NCI-H446 treated with DMSO at 0.1 percent for 48 hours (cell line): ENCODE data around the gene ANAPC16.
"Not testable (repeated sequence)": the region's sequence is repeated elsewhere in the genome, so short reads cannot be mapped to it uniquely, and the experiment has no call there.

Experiments used
- DNase-seq: peaks from one replicate; lab custom pipeline; 2025; lab: John Stamatoyannopoulos, UW

ANAPC16 gene

GRCh38 chr10:72263613-72264241 is 47.9 kb downstream of the ANAPC16 start:
- no peak for DNase-seq

GRCh38 chr10:72264536-72264935 is 48.7 kb downstream of the ANAPC16 start:
- no peak for DNase-seq

DNA sequence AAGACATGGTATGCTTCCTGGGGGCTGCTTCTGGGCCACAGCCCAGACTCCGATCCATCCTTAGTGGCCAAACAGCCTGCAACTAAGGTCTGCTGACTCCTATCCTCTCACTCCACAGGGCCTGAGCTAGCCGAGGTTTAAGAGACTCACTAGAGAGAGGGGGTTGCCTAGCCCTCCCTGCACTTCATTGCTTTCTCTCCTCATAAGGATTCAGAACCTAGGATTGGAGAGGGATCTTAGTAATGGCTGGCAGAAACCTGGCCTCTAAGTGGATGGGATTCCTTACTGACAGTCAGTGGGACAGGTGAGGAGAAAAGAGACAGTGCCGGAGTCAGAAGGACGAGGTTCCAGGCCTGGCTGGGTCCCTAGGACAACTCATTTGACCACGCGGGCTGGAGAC is 49.7 kb downstream of the ANAPC16 start:
- no peak for DNase-seq

GRCh38 chr10:72265990-72266865 is 50.4 kb downstream of the ANAPC16 start:
- no peak for DNase-seq

DNA sequence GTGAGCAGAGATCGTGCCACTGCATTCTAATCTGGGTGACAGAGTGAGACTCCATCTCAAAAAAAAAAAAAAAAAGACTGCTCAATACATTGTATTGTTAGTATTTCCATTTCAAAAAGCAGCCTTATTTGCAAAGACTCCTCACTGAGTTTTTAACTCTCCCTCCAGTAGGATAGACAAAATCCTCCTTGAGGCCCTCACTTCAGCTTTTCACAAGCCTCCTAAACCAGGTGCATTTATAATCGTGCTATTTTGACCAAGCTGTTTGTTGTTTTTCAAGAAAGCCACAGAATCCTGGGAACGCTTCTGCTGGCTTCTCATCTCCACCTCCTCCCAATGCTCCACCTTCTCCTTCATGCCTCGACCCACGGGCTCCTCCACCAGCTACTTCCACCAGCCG is 51.6 kb downstream of the ANAPC16 start:
- DNase-seq: no peak

DNA sequence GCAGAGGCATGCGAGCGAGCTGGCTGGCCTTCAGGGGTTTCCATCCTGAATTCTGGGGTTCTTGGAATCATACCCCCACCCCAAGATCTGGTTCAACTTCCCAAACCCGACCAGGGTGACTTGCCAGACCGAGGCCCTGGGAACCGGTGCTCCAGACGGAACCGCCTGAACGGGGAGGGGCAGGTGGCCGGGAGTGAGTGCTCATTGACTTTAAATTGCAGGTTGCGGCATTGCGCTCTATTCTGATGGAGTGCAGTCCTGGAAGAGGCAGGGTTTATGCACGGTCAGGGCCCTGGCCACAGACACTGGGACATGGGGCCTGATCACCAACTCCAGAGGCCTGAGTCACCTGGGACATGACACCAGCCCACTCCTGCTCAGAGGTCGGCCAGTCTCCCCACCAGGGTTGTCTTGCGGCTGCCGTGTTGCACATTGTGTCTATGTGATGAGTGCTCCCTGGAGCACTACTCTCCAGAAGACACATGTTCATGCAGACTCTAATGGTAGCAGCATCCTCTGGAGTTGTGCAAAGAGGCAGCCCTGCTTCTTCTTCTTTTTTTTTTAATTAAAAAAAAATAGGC is 52.1 kb downstream of the ANAPC16 start:
- no peak for DNase-seq

DNA sequence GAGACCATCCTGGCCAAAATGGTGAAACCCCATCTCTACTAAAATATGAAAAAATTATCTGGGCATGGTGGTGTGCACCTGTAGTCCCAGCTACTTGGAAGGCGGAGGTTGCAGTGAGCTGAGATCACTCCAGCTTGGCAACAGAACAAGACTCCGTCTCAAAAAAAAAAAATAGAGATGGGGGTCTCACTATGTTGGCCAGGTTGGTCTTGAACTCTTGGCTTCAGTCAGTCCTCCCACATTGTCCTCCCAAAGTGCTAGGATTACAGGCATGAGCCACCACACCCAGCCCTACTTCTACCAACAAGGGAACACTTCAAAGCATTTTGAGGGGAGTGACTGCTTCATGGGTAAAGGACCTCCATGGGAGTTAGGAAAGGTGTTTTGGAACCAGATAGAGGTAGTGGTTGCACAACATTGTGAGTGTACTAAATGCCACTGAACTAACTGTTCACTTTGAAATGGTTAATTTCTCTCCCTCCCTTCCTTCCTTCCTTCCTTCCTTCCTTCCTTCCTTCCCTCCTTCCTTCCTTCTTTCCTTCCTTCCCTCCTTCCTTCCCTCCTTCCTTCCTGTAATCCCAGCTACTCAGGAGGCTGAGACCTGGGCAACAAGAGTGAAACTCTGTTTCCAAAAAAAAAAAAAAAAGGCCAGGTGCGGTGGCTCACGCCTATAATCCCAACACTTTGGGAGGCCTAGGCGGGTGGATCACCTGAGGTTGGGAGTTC is 52.8 kb downstream of the ANAPC16 start:
- not testable (repeated sequence) for DNase-seq

GRCh38 chr10:72270607-72271281 is 54.9 kb downstream of the ANAPC16 start:
- no peak for DNase-seq

GRCh38 chr10:72272689-72273409 is 57.0 kb downstream of the ANAPC16 start:
- peak; percentile 37 for DNase-seq

DNA sequence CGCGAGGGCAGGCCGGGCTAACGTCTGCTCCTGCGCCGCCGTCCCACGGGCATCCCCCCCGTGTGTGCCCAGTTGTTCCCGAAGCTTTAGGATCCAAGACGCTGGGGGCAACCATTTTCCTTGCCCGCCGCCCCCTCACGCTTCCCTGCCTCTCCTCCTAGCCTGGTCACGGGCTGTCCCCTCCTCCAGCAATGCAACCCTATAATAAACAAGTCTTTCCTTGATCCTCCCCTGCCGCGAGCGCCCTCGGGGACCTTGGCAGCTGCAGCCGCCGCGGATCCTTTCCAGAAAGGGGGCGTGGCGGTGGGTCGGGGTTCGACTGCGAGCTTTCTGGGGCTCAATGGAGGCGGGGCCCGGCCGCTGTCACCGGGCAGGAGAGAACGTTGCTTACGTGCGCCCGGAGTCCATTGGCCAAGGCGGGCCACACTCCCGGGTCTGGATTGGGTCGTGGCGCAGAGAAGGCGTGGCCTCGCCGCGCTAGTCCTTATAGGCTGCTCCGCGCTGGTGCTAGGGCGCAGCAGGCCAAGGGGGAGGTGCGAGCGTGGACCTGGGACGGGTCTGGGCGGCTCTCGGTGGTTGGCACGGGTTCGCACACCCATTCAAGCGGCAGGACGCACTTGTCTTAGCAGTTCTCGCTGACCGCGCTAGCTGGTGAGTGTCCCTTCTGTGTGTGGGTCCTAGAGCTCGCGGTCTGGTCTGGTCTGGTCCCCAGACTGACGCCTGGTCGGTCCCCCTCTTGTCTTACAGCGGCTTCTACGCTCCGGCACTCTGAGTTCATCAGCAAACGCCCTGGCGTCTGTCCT is 57.8 kb downstream of the ANAPC16 start, which contains the start of gene DDIT4:
TSS of gene DDIT4 (plus strand) at position 515 of the 803 bp plus-strand sequence. CDS start 293 bp downstream, outside the sequence.
- peak; percentile 94 for DNase-seq

DNA sequence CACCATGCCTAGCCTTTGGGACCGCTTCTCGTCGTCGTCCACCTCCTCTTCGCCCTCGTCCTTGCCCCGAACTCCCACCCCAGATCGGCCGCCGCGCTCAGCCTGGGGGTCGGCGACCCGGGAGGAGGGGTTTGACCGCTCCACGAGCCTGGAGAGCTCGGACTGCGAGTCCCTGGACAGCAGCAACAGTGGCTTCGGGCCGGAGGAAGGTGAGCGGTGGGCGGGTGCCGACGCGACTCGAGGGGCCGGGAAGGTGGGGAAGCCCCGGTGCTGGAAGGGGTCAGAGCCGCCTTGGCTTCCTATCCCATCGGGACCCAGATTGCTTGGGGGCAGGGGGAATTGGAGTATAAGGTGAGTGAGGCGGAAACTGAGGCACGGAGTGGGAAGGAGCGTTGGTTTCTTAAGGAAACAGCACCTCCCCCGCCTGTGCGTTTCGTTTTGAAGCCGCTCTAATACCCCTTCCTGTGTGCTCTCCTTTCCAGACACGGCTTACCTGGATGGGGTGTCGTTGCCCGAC is 58.5 kb downstream of the ANAPC16 start:
- DNase-seq: no peak

DNA sequence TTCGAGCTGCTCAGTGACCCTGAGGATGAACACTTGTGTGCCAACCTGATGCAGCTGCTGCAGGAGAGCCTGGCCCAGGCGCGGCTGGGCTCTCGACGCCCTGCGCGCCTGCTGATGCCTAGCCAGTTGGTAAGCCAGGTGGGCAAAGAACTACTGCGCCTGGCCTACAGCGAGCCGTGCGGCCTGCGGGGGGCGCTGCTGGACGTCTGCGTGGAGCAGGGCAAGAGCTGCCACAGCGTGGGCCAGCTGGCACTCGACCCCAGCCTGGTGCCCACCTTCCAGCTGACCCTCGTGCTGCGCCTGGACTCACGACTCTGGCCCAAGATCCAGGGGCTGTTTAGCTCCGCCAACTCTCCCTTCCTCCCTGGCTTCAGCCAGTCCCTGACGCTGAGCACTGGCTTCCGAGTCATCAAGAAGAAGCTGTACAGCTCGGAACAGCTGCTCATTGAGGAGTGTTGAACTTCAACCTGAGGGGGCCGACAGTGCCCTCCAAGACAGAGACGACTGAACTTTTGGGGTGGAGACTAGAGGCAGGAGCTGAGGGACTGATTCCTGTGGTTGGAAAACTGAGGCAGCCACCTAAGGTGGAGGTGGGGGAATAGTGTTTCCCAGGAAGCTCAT is 59.0 kb downstream of the ANAPC16 start:
- DNase-seq: no peak

- no peak for DNase-seq
Observed at GRCh38 chr10:72275351-72276012, 59.7 kb downstream of the ANAPC16 start.

- DNase-seq: no peak
Observed at GRCh38 chr10:72276013-72276387, 60.2 kb downstream of the ANAPC16 start.

DNA sequence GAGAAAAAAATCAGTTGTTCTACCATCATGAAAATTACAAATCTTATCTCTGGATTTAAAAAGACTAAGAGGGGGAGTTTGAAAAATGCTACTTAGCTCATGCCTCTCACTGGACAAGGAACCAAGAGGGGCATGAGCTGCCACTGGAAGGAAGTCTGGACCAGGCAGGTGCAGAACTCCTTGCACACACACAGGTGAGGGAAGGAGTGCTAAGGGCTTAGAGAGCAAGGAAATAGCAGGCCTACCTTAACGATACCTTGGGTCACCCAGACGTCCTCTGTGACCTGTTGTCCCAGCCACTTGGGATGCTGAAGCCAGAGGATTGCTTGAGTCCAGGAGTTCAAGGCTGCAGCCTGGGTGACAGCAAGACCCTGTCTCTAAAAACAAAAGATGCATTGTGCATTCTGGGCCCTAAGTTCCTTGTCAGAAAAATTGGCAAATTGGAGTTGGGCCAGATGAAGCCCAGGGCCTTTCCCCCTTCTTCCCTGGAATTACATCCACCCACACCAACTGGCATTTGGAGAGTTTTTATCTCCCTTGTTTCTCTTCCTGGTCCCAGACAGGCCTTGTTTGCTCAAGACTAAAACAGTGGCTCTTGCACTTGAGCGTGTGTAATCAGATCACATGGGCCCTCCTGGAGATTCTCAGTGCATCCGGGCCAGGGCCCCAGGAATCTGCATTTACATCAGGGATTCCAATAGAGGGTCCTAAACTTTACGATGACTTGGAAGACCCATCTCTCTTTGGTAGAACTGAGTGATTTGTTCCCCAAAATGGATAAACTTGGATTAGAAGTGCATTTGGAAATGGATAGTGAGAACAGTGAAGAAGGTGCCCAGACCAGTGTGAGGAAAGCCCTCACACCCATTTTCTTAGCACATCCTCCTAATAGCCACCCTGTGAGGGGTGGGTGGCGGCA is 60.9 kb downstream of the ANAPC16 start:
- no peak for DNase-seq

DNA sequence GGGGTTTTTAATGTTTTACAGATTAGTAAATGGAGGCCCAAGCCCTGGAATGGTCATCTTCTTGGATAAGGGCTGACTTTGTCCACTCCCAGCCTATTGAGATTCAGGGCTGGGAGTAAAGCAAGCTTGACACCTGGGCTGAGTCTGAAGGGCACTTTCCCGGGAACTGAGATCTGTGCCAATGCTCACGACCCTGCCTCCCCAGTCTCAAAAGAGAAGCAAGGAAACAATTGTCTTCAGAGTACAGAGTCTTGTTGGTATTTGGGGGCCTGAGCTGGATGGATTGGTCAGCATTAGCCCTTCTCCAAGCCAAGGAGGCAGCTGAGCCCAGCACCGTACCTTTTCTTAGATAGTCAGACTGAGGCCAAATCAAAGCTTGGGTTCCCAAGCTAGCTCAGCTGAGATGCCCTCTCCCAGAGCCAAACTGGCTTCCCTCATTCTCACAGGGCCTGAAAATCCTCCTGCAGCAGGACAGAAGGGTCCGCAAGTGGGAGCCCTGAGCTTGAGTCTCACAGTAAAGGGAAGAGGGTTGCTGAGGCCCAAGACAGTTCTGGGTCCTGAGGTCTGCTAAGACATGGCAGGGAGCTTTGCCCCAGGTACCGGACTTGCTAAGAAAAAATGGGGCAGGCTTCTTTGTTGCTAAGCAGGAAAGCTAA is 61.7 kb downstream of the ANAPC16 start:
- DNase-seq: no peak

GRCh38 chr10:72277996-72278667 is 62.3 kb downstream of the ANAPC16 start:
- DNase-seq: no peak
